GM23248 (cell line): Measurements from ENCODE around the gene ADAMTS7. TPM values are rescaled to one million over a fixed set of nuclear protein-coding genes. Genes with fewer than 3 reads are reported as not detected.
"Not testable (repeated sequence)": the region's sequence is repeated elsewhere in the genome, so short reads cannot be mapped to it uniquely, and the experiment has no call there.

Source experiments
- DNase-seq: peaks from one replicate; pipeline ENCODE4 v3.0.0-alpha.2; 2015
- H2AFZ ChIP-seq: fragments of 200-600 bp; sonication (generic); 2 replicates; pipeline ENCODE4 v1.6.1; 2016; ENCODE audit warnings: antibody characterized with exemption
- H3F3A ChIP-seq: fragments of 200-600 bp; sonication (generic); 2 replicates; pipeline ENCODE4 v1.6.1; 2016; ENCODE audit warnings: mild to moderate bottlenecking, antibody characterized with exemption, mixed run types; ENCODE audit not compliant: insufficient read depth
- H3K27ac ChIP-seq: fragments of 200-600 bp; sonication (generic); 2 replicates; pipeline ENCODE4 v1.5.1; 2016; ENCODE audit warnings: mild to moderate bottlenecking
- H3K27me3 ChIP-seq: fragments of 200-600 bp; sonication (generic); replicated peaks from 2 replicates; pipeline ENCODE4 v1.6.1; 2016; ENCODE audit warnings: mild to moderate bottlenecking; ENCODE audit not compliant: insufficient read depth
- H3K36me3 ChIP-seq: fragments of 200-600 bp; sonication (generic); 2 replicates; pipeline ENCODE4 v1.6.1; 2016; ENCODE audit warnings: low read depth, mild to moderate bottlenecking
- H3K4me1 ChIP-seq: fragments of 200-600 bp; sonication (generic); 2 replicates; pipeline ENCODE4 v1.6.1; 2016; ENCODE audit warnings: mild to moderate bottlenecking; ENCODE audit not compliant: insufficient read depth
- H3K4me2 ChIP-seq: fragments of 200-600 bp; sonication (generic); one replicate; pipeline ENCODE4 v1.6.1; 2016; ENCODE audit warnings: mild to moderate bottlenecking; ENCODE audit not compliant: unreplicated experiment
- H3K4me3 ChIP-seq: fragments of 200-600 bp; sonication (generic); 2 replicates; pipeline ENCODE4 v1.5.1; 2016; ENCODE audit warnings: mild to moderate bottlenecking
- H3K79me2 ChIP-seq: fragments of 200-600 bp; sonication (generic); 2 replicates; pipeline ENCODE4 v1.6.1; 2016; ENCODE audit warnings: mild to moderate bottlenecking; ENCODE audit not compliant: insufficient read depth
- H3K9ac ChIP-seq: fragments of 200-600 bp; sonication (generic); 2 replicates; pipeline ENCODE4 v1.6.1; 2016; ENCODE audit warnings: mild to moderate bottlenecking
- H3K9me2 ChIP-seq: fragments of 200-600 bp; sonication (generic); 2 replicates; pipeline ENCODE4 v1.6.1; 2016; ENCODE audit warnings: mixed run types, mild to moderate bottlenecking, moderate library complexity; ENCODE audit not compliant: insufficient read depth
- H3K9me3 ChIP-seq: fragments of 200-600 bp; sonication (generic); one replicate; pipeline ENCODE4 v1.6.1; 2017; ENCODE audit warnings: low read depth
- H4K20me1 ChIP-seq: fragments of 200-600 bp; sonication (generic); 2 replicates; pipeline ENCODE4 v1.6.0; 2016; ENCODE audit not compliant: insufficient read depth
- EZH2 ChIP-seq: fragments of 200-600 bp; sonication (generic); IDR thresholded peaks from 2 replicates; pipeline ENCODE4 v1.6.1; 2018; ENCODE audit warnings: antibody characterized with exemption, mild to moderate bottlenecking; ENCODE audit not compliant: insufficient read depth, poor library complexity, severe bottlenecking
- EZH2phosphoT487 ChIP-seq: fragments of 200-600 bp; sonication (generic); IDR thresholded peaks from 2 replicates; pipeline ENCODE4 v1.6.1; 2018; ENCODE audit warnings: antibody characterized with exemption, moderate library complexity, mild to moderate bottlenecking, low read depth; ENCODE audit not compliant: insufficient read depth
- WGBS, 2 experiments: methylation state at CpG; one replicate each; pipeline ENCODE4 v1.1.6; 2015 to 2017; ENCODE audit warnings: low lambda C conversion rate in 2 of 2, low coverage in 1 of 2; ENCODE audit errors: missing lambda C conversion rate in 2 of 2; 5-methylcytosine and 5-hydroxymethylcytosine counted together
- in situ Hi-C: fragments of 300-500 bp; cut with MboI; formaldehyde crosslinking; loops from 2 replicates; pipeline ENCODE4 v1.15.0; 2020
- polyA plus RNA-seq: library from polyadenylated mRNA; unstranded; fragments of >200 nt; fragmentation: Nextera tagmentation; extraction: Ambion mirVana; gene quantifications from 2 replicates; pipeline ENCODE4 v1.2.1, GENCODE V29; 2016
- total RNA-seq: library from RNA; depleted of rRNA; stranded (reverse); fragments of >200 nt; shearing (Covaris generic); gene quantifications from 2 replicates; pipeline ENCODE4 v1.2.3, GENCODE V29; 2014

Gene ADAMTS7
- total and polyA plus RNA-seq, 2 experiments from 2014 or later: 0.89 to 2.4 TPM

DNA sequence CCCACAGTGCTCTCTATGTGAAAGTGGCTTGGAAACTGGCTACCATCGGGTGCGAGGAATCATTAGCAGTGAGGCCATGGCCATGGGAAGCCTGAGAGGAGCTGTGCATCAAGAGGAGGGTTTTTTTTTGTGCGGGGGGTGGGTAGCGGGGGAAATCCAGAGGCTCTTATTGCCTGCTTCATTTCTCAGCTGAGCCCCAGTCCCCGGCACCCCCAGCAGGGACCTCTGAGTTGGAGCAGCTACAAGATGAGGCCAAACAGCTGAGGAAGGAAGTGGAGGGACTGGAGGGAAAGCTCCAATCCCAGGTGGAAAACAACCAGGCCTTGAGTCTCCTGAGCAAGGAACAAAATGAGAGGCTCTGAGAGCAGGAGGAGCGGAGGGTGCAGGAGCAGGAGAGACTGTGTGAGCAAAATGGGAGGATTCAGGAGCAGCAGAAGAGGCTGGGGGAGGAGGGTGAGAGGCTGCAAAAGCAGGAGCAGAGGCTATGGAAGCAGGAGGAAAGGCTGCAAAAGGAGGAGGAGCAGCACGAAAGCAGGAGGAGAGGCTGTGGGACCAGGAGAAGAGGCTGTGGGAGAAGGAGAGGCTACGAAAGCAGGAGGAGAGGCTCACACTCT, 76.7 kb downstream of the ADAMTS7 start:
- Histone ChIP-seq H3K27me3 (peaks cover 7% of the 10 kb centered on the region; the same call in 1 of the 2 replicates), H3K9ac (no peak overlapping the region), H3F3A (no peaks in the 10 kb centered on the region), H3K36me3 (no peaks in the 10 kb centered on the region), H4K20me1 (no peaks in the 10 kb centered on the region), H2AFZ (no peak overlapping the region), H3K4me2 (no peak overlapping the region), H3K9me2 (no peaks in the 10 kb centered on the region), H3K27ac (no peak overlapping the region), H3K9me3 (no peaks in the 10 kb centered on the region), H3K79me2 (no peaks in the 10 kb centered on the region), H3K4me1 (no peaks in the 10 kb centered on the region), H3K4me3 (no peak overlapping the region)
- no peak for DNase-seq
- 44 to 60% methylated on average over 6 to 8 of the region's 8 CpGs for WGBS, 2 experiments
- no peak for TF ChIP-seq EZH2phosphoT487
- no peak for TF ChIP-seq EZH2
- in situ Hi-C loops: no loop called here

- in situ Hi-C loops: no loop called here
- H2AFZ ChIP-seq: no peak overlapping the region
- TF ChIP-seq EZH2phosphoT487: no peak
- no peak for TF ChIP-seq EZH2
- H3K4me3 ChIP-seq: no peak overlapping the region
- 51 to 60% methylated on average over 2 of the region's 2 CpGs for WGBS, 2 experiments
- no peak overlapping the region for H3K9ac ChIP-seq
- no peaks in the 10 kb centered on the region for H3K79me2 ChIP-seq
- H3K36me3 ChIP-seq: no peaks in the 10 kb centered on the region
- H3K4me1 ChIP-seq: no peaks in the 10 kb centered on the region
- H3K27me3 ChIP-seq: peaks cover 7% of the 10 kb centered on the region
- no peak overlapping the region for H3K27ac ChIP-seq
- H3K9me2 ChIP-seq: no peaks in the 10 kb centered on the region
- H3K4me2 ChIP-seq: no peak overlapping the region
- no peaks in the 10 kb centered on the region for H4K20me1 ChIP-seq
- DNase-seq: no peak
- H3F3A ChIP-seq: no peaks in the 10 kb centered on the region
- H3K9me3 ChIP-seq: no peaks in the 10 kb centered on the region
Measured at GRCh38 chr15:78732634-78733033, 78.6 kb downstream of the ADAMTS7 start.

- no peaks in the 10 kb centered on the region for H3K9me2 ChIP-seq
- no peak overlapping the region for H3K4me3 ChIP-seq
- DNase-seq: no peak
- no peaks in the 10 kb centered on the region for H3K79me2 ChIP-seq
- WGBS, 2 experiments: 59 to 60% methylated on average over 6 of the region's 6 CpGs
- no peaks in the 10 kb centered on the region for H3K36me3 ChIP-seq
- H4K20me1 ChIP-seq: no peaks in the 10 kb centered on the region
- TF ChIP-seq EZH2 (no peak), EZH2phosphoT487 (no peak)
- H3F3A ChIP-seq: no peaks in the 10 kb centered on the region
- H2AFZ ChIP-seq: no peak overlapping the region
- peaks cover 5% of the 10 kb centered on the region for H3K27me3 ChIP-seq
- no peak overlapping the region for H3K4me2 ChIP-seq
- H3K9ac ChIP-seq: no peak overlapping the region
- no peaks in the 10 kb centered on the region for H3K9me3 ChIP-seq
- no peak overlapping the region for H3K27ac ChIP-seq
- in situ Hi-C loops: no loop called here
- no peaks in the 10 kb centered on the region for H3K4me1 ChIP-seq
Measured at GRCh38 chr15:78730955-78731354, 80.3 kb downstream of the ADAMTS7 start.

DNA sequence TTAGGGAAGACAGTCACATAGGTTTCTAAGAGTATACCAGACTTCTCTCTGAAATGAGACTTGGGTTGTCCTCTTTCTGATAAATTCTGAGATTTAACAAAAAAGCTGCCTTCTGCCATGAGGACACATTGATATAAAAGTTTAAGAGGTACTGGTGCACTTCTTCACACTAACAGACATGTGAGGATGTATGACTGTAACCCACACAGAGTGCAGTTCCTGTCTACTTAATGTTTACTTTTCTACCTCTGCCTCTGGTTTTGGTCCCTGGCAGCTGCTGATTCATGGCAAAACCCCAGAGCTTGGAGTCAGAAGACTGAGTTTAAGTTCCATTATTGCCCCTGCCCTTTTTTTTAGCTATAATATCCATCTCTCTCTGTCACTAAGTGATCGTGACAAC, 82.8 kb downstream of the ADAMTS7 start:
- H3K9me2 ChIP-seq, H3K4me1 ChIP-seq, H3K4me2 ChIP-seq, in situ Hi-C loops, DNase-seq, H3F3A ChIP-seq, H4K20me1 ChIP-seq, H2AFZ ChIP-seq, H3K27me3 ChIP-seq, H3K9ac ChIP-seq, H3K79me2 ChIP-seq, H3K9me3 ChIP-seq, H3K4me3 ChIP-seq, H3K36me3 ChIP-seq, H3K27ac ChIP-seq: not testable (repeated sequence)
- 67% methylated on average over 1 of the region's 1 CpG for WGBS, 2 experiments

- no peak overlapping the region for H3K9ac ChIP-seq
- 51 to 66% methylated on average over 5 of the region's 5 CpGs for WGBS, 2 experiments
- in situ Hi-C loops: no loop called here
Measured at GRCh38 chr15:78727561-78727960, 83.7 kb downstream of the ADAMTS7 start.

More at GRCh38 chr15:78727561-78727960, 83.7 kb downstream of the ADAMTS7 start:
- no peaks in the 10 kb centered on the region for H4K20me1 ChIP-seq
- no peak overlapping the region for H2AFZ ChIP-seq
- H3F3A ChIP-seq: no peaks in the 10 kb centered on the region
- H3K4me3 ChIP-seq: no peak overlapping the region
- H3K4me2 ChIP-seq: no peak overlapping the region
- no peaks in the 10 kb centered on the region for H3K4me1 ChIP-seq
- DNase-seq: no peak
- no peaks in the 10 kb centered on the region for H3K9me3 ChIP-seq
- no peaks in the 10 kb centered on the region for H3K79me2 ChIP-seq
- no peaks in the 10 kb centered on the region; the same call in none of the 2 replicates for H3K27me3 ChIP-seq
- TF ChIP-seq EZH2phosphoT487: no peak
- TF ChIP-seq EZH2: no peak
- no peaks in the 10 kb centered on the region for H3K9me2 ChIP-seq
- no peaks in the 10 kb centered on the region for H3K36me3 ChIP-seq
- H3K27ac ChIP-seq: no peak overlapping the region
